GM18868 (cell line): ENCODE results near the gene CDH23.
A peak's percentile ranks its signal among the peaks of the same experiment; 100 is the strongest.

Experiments used
- ATAC-seq: cut with Tn5 transposase; IDR thresholded peaks from one replicate; pipeline ENCODE4 v1.9.1; 2021; ENCODE audit warnings: mild to moderate bottlenecking, moderate library complexity; ENCODE audit not compliant: unreplicated experiment

Gene CDH23

DNA sequence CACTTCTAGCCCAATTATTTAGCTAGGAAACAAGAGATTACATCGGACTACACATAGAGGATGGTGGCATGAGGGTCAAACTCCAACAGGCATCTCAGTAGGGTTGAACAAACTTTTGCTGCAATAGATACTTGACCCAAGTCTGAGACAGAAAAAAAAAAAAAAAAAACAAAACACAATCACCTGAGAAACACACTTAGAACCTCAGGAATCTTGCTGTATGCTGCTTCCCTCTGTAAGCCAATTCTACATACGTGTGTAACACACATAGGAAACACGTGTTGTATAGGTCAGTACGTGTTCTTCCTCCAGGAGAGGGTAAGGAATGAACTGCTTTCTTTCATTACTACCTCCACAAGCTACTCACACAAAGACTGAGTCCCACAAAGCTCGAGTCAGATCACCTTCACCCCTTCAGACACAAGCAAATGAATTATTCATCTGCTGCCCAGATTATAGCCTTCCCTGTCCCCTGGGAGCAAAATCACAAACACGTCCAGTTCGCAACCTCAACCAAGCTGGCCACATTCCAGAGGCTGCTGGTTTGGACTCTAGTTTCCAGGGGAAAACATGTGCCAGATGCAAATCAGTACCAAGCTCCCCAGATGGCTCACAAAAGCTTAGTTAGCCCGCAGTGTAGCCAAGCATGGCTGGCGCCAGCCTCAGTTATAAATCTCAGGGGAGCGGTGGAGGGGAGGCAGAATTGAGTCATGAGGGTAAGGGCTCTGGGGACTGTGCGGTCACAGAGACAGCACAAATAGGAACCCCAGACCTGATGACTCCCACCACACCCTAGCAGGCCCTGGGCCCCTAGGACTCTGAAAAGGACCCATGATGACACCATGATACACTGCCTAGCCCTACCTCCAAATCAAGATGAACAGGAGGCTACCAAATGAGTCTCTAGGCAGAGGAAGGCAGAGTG is 439.2 kb downstream of the CDH23 start:
- ATAC-seq = peak; percentile 87

- peak; percentile 11 for ATAC-seq
Measured at GRCh38 chr10:71836596-71836974, 439.9 kb downstream of the CDH23 start.

- no peak for ATAC-seq
Measured at GRCh38 chr10:71837098-71837827, 440.5 kb downstream of the CDH23 start.

- no peak for ATAC-seq
Measured at GRCh38 chr10:71838264-71839211, 441.8 kb downstream of the CDH23 start.

- ATAC-seq = no peak
Measured at GRCh38 chr10:71840177-71840957, 443.6 kb downstream of the CDH23 start.

- ATAC-seq = no peak
Measured at GRCh38 chr10:71840958-71841335, 444.2 kb downstream of the CDH23 start.

DNA sequence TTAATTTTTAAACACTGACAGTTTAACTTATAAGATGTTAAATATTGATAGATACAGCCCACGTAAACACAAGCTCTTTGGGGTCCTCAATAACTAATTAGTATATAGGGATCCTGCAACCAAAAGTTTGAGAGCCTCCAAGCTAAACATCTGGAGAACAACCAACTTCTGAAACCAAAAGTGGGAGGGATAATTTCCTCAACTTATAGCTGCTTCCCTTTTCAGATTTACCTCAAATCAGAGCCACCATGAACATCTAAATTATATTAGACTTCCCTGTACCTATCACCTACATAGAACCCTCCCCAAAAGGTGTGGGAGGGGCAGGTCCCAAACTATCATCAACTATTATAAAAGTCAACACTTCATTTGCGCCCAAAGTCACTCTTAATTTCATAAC is 445.7 kb downstream of the CDH23 start:
- no peak for ATAC-seq

- ATAC-seq = no peak
Measured at GRCh38 chr10:71842856-71843686, 446.4 kb downstream of the CDH23 start.

DNA sequence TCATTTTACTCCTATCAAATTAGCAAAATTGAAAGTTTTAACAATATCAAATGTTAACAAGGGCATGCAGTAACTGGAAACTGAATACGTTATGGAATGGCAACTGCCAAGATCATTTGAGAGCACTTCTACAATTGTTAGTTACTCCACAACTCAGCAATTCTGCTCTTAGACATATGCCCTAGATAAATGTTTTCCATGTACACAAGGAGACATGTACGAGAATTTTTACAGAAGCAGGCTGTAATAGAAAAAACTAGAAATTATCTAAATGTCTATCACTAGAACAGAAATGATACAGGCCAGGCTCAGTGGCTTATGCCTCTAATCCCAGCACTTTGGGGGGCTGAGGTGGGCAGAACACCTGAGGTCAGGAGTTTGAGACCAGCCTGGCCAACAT is 447.4 kb downstream of the CDH23 start:
- ATAC-seq = no peak

DNA sequence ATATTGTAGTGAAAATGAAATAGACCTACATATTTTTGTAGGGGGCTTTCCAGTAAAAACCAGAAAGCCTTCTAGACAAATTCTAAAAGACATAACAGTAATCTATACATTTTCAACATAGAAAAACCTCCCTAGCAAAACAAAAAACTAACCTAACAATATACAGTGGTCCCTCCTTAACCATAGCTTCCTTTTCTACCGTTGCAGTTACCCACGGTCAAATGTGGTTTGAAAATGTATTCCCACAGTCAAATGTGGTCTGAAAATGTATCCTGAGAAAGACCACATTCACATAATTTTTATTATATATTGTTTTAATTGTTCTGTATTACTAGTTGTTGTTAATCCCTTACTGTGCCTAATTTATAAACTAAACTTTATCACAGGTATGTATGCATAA is 448.0 kb downstream of the CDH23 start:
- no peak for ATAC-seq

GRCh38 chr10:71845410-71846405 is 449.0 kb downstream of the CDH23 start:
- no peak for ATAC-seq

GRCh38 chr10:71846816-71847215 is 450.1 kb downstream of the CDH23 start:
- no peak for ATAC-seq

DNA sequence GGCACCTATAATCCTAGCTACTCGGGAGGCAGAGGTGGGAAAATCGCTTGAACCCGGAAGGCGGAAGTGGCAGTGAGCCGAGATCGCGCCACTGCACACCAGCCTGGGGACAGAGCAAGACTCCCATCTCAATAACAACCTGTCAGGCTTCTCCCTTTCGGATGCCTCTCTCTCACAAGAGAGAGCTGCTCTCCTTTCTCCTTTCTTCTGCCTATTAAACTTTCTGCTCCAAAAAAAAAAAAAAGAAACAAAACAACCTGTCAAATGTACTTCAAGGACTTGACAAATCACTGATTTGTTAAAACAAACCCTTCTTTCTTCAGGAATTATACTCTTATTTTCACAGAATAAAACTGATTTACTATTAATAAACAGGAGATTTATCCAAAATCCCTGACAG is 450.7 kb downstream of the CDH23 start:
- no peak for ATAC-seq

- ATAC-seq = no peak
Measured at GRCh38 chr10:71848325-71849275, 451.9 kb downstream of the CDH23 start.

- no peak for ATAC-seq
Measured at GRCh38 chr10:71849461-71849908, 452.8 kb downstream of the CDH23 start.

DNA sequence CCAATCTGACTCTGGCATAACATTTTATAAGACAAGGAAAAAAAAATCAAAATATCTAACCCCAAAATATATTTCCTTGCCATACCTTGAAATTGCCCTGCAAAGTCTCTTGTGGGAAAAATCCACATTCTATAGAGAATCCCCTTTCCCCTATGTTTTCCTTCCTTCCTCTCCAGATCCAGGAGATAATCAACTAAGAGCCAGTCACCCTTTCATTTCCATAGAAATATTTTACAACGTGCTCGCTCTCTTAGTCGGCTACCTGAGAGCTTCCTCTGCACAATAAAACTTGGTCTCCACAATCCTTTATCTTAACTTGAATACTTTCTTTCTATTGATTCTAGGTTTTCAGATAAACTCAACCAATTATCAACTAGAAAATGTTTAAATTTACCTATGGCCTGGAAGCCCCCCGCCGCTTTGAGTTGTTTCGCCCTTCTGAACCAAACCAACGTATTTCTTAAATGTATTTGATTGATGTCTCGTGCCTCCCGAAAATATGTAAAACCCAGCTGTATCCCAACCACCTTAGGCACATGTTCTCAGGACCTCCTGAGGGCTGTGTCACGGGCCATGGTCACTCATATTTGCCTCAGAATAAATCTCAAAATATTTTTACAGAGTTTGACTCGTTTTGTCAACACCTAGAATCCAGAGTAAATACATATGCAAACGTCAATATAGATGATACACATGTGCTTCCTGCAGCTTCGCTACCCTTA is 453.5 kb downstream of the CDH23 start:
- no peak for ATAC-seq
